Activated CD8-positive, alpha-beta T cell treated with anti-CD3 and anti-CD28 coated beads, Interleukin-2, amount 10 ng/mL, durations not matched to agents 7 days and 5 days (primary cell): ENCODE measurements around the gene KCNQ2. TPM values are rescaled to one million over a fixed set of nuclear protein-coding genes. Genes with fewer than 3 reads are reported as not detected.

Experiments used
- ATAC-seq: fragments of 150-1000 bp; cut with Tn5 transposase; one replicate; pipeline ENCODE4 v1.10.0; 2021; ENCODE audit warnings: moderate library complexity
- CTCF ChIA-PET: fragments of 350-600 bp; sonication (Branson Sonifier 250); formaldehyde crosslinking; loops from one replicate; lab custom pipeline; 2021; ENCODE audit warnings: antibody characterized with exemption; lab: Charles Lee
- POLR2A ChIA-PET: fragments of 350-600 bp; sonication (Branson Sonifier 250); formaldehyde crosslinking; loops from one replicate; lab custom pipeline; 2021; ENCODE audit warnings: antibody characterized with exemption; lab: Charles Lee
- DNase-seq: peaks from one replicate; pipeline ENCODE4 v3.0.0-alpha.2; 2020
- H3K27ac Mint-ChIP-seq: one replicate; pipeline ENCODE4 v1.8.0; 2021; ENCODE audit warnings: mild to moderate bottlenecking, mixed read lengths
- H3K27me3 Mint-ChIP-seq: one replicate; pipeline ENCODE4 v1.8.0; 2021; ENCODE audit warnings: low read depth, mixed read lengths
- H3K36me3 Mint-ChIP-seq: one replicate; pipeline ENCODE4 v1.8.0; 2021; ENCODE audit warnings: low read depth, mixed read lengths
- H3K4me1 Mint-ChIP-seq: one replicate; pipeline ENCODE4 v1.8.0; 2021; ENCODE audit warnings: low read depth, mixed read lengths
- H3K4me3 Mint-ChIP-seq: one replicate; pipeline ENCODE4 v1.8.0; 2021; ENCODE audit warnings: mild to moderate bottlenecking, mixed read lengths
- H3K9me3 Mint-ChIP-seq: one replicate; pipeline ENCODE4 v1.8.0; 2022; ENCODE audit warnings: mixed read lengths; ENCODE audit not compliant: insufficient read depth
- total RNA-seq, 2 experiments: library from RNA; stranded (reverse); gene quantifications; one replicate each; pipeline ENCODE4 v1.2.3, GENCODE V29; 2021

KCNQ2 gene
- total RNA-seq, 2 experiments from 2014 or later = not detected

GRCh38 chr20:63405102-63405730, 67.2 kb downstream of the KCNQ2 start:
- POLR2A ChIA-PET = no interaction called here
- H3K9me3 Mint-ChIP-seq = no peaks in the 10 kb centered on the region
- H3K27ac Mint-ChIP-seq = no peak overlapping the region
- ATAC-seq (no peak), DNase-seq (no peak)
- no peaks in the 10 kb centered on the region for H3K27me3 Mint-ChIP-seq
- CTCF ChIA-PET = no interaction called here
- H3K4me1 Mint-ChIP-seq = no peaks in the 10 kb centered on the region
- H3K4me3 Mint-ChIP-seq = no peak overlapping the region
- H3K36me3 Mint-ChIP-seq = no peaks in the 10 kb centered on the region

GRCh38 chr20:63404129-63405085, 68.0 kb downstream of the KCNQ2 start:
- ChIA-PET POLR2A (no interaction called here), CTCF (no interaction called here)
- ATAC-seq (no peak), DNase-seq (no peak)
- Mint-ChIP-seq H3K4me3 (no peak overlapping the region), H3K4me1 (no peaks in the 10 kb centered on the region), H3K27me3 (no peaks in the 10 kb centered on the region), H3K36me3 (no peaks in the 10 kb centered on the region), H3K9me3 (no peaks in the 10 kb centered on the region), H3K27ac (no peak overlapping the region)

GRCh38 chr20:63403403-63404105, 68.9 kb downstream of the KCNQ2 start:
- DNase-seq (no peak), ATAC-seq (no peak)
- no peak overlapping the region for H3K27ac Mint-ChIP-seq
- H3K36me3 Mint-ChIP-seq = no peaks in the 10 kb centered on the region
- no peak overlapping the region for H3K4me3 Mint-ChIP-seq
- H3K4me1 Mint-ChIP-seq = no peaks in the 10 kb centered on the region
- CTCF ChIA-PET = no interaction called here
- no peaks in the 10 kb centered on the region for H3K27me3 Mint-ChIP-seq
- H3K9me3 Mint-ChIP-seq = no peaks in the 10 kb centered on the region
- POLR2A ChIA-PET = no interaction called here

- Mint-ChIP-seq H3K27ac (no peak overlapping the region), H3K36me3 (no peaks in the 10 kb centered on the region), H3K27me3 (no peaks in the 10 kb centered on the region), H3K9me3 (no peaks in the 10 kb centered on the region), H3K4me1 (no peaks in the 10 kb centered on the region), H3K4me3 (no peak overlapping the region)
- ATAC-seq (no peak), DNase-seq (no peak)
- CTCF ChIA-PET = no interaction called here
- POLR2A ChIA-PET = no interaction called here
Measured at GRCh38 chr20:63402860-63403220, 69.6 kb downstream of the KCNQ2 start.

GRCh38 chr20:63402181-63402859, 70.1 kb downstream of the KCNQ2 start:
- Mint-ChIP-seq H3K27ac (no peak overlapping the region), H3K27me3 (no peaks in the 10 kb centered on the region), H3K4me1 (no peaks in the 10 kb centered on the region), H3K4me3 (no peak overlapping the region), H3K36me3 (no peaks in the 10 kb centered on the region), H3K9me3 (no peaks in the 10 kb centered on the region)
- no peak for ATAC-seq
- ChIA-PET CTCF (no interaction called here), POLR2A (no interaction called here)
- no peak for DNase-seq

GRCh38 chr20:63401384-63402110, 70.9 kb downstream of the KCNQ2 start:
- no peaks in the 10 kb centered on the region for H3K9me3 Mint-ChIP-seq
- ATAC-seq (no peak), DNase-seq (no peak)
- H3K27me3 Mint-ChIP-seq = no peaks in the 10 kb centered on the region
- CTCF ChIA-PET = no interaction called here
- POLR2A ChIA-PET = no interaction called here
- H3K4me1 Mint-ChIP-seq = no peaks in the 10 kb centered on the region
- H3K4me3 Mint-ChIP-seq = no peak overlapping the region
- no peak overlapping the region for H3K27ac Mint-ChIP-seq
- H3K36me3 Mint-ChIP-seq = no peaks in the 10 kb centered on the region

GRCh38 chr20:63400486-63401210, 71.8 kb downstream of the KCNQ2 start:
- ATAC-seq (no peak), DNase-seq (no peak)
- Mint-ChIP-seq H3K4me3 (no peak overlapping the region), H3K36me3 (no peaks in the 10 kb centered on the region), H3K9me3 (no peaks in the 10 kb centered on the region), H3K27me3 (no peaks in the 10 kb centered on the region), H3K27ac (no peak overlapping the region), H3K4me1 (no peaks in the 10 kb centered on the region)
- POLR2A ChIA-PET = no interaction called here
- CTCF ChIA-PET = no interaction called here

- ATAC-seq = no peak
- no peak for DNase-seq
- no peak overlapping the region for H3K4me3 Mint-ChIP-seq
- no peaks in the 10 kb centered on the region for H3K36me3 Mint-ChIP-seq
- ChIA-PET POLR2A (interaction anchor here (0.5 kb wide), 1 partner anchor 128 kb away, joined by 3 read pairs; no protein-coding TSS in a partner anchor), CTCF (no interaction called here)
- no peak overlapping the region for H3K27ac Mint-ChIP-seq
- no peaks in the 10 kb centered on the region for H3K9me3 Mint-ChIP-seq
- H3K27me3 Mint-ChIP-seq = no peaks in the 10 kb centered on the region
- no peaks in the 10 kb centered on the region for H3K4me1 Mint-ChIP-seq
Measured at GRCh38 chr20:63399596-63400375, 72.7 kb downstream of the KCNQ2 start.

- H3K27me3 Mint-ChIP-seq = no peaks in the 10 kb centered on the region
- no peak overlapping the region for H3K4me3 Mint-ChIP-seq
- no peaks in the 10 kb centered on the region for H3K36me3 Mint-ChIP-seq
- ATAC-seq (no peak), DNase-seq (no peak)
- no peaks in the 10 kb centered on the region for H3K4me1 Mint-ChIP-seq
- H3K27ac Mint-ChIP-seq = no peak overlapping the region
- POLR2A ChIA-PET = no interaction called here
- CTCF ChIA-PET = no interaction called here
- H3K9me3 Mint-ChIP-seq = no peaks in the 10 kb centered on the region
Measured at GRCh38 chr20:63398744-63399514, 73.5 kb downstream of the KCNQ2 start.

GRCh38 chr20:63397946-63398450, 74.5 kb downstream of the KCNQ2 start:
- no peak overlapping the region for H3K4me3 Mint-ChIP-seq
- ATAC-seq (no peak), DNase-seq (no peak)
- ChIA-PET POLR2A (no interaction called here), CTCF (no interaction called here)
- no peaks in the 10 kb centered on the region for H3K27me3 Mint-ChIP-seq
- no peak overlapping the region for H3K27ac Mint-ChIP-seq
- H3K9me3 Mint-ChIP-seq = no peaks in the 10 kb centered on the region
- no peaks in the 10 kb centered on the region for H3K36me3 Mint-ChIP-seq
- no peaks in the 10 kb centered on the region for H3K4me1 Mint-ChIP-seq
